ENCODE results near the gene TRIM40.

DNA sequence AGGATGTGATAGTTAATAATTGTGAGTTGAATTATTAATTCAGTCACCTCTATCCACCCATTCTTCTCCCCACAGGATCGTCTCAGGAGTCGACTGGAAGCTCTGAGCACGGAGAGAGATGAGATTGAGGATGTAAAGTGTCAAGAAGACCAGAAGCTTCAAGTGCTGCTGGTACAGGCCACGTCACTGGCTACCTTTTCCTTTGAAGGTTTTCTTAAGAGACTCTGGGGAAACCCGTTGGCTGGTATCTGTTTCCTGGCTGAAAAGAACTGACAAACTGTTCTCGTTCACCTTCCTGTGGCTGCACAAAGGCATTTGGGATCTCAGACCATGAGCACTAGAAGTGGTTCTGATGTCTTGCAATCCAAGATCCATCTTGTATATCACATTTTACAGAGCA is 31.2 kb downstream of the TRIM40 start:
- TF ChIP-seq GATA2 (IDR thresholded peaks at IDR 0.05; ENCODE audit: low read depth, low read length) = no peak
- no peak for TF ChIP-seq GATA3 (IDR thresholded peaks at IDR 0.05; ENCODE audit: low read depth, low read length)
